Hematopoietic multipotent progenitor cell treated with erythropoietin and hydrocortisone succinate and interleukin-3 and kit ligand, for 6 days (in vitro differentiated cells): ENCODE measurements around the gene SAT1.

Source experiments
- DNase-seq: peaks from one replicate; pipeline ENCODE4 v3.0.0-alpha.2; 2015

The SAT1 gene

DNA sequence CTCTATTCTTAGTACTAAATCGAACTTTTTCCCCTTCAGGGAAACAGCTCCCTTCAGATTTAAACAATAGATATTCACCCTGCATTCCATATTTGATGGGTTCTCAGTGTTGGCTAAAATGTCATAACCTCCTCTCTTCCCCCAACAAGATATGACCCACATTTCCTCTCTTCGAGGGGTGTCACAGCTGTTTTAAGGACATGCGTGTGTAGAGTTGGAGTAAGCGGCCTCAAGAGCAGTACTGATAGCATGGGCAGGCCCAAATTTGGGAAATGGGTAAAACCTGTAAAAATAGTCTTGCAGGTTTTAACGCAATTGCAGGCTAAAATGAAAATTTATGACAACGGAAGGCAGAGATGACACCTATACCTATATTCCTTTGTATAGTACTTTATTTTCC is 28.7 kb downstream of the SAT1 start:
- no peak for DNase-seq

DNA sequence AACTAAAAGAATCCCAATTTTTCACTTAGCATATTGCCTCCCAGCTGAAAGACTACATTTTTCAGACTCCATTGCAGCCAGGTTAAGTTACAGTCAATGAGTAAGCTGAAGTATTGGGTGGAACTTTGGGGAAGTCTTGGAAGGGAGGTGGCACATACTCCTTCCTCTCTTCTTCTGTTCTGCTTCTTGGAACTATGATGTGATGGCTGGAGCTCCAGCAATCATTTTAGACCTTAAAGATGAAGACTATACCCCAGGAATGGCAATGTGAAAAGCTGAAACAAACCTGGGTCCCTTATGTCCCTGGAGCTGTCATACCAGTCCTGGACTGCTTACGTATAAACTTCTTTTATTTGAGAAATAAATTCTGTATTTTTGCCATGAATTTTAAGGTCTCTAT is 30.8 kb downstream of the SAT1 start:
- DNase-seq = no peak

DNA sequence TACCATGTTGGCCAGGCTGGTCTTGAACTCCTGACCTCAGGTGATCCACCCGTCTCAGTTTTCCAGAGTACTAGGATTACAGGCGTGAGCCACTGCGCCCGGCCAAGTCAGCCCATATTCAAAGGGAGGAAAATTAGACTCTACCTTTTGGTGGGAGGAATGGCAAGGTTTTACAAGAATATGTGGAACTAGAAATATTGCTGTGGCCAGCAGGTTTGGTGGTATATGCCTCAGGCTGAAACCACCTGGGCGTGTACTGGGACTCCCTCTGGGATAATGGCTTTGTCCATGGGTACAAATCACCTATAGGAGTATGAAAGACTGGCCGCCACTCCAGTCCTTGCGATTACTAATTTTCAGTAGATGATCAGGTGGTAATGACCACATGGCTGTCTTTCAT is 32.4 kb downstream of the SAT1 start:
- DNase-seq = no peak

DNA sequence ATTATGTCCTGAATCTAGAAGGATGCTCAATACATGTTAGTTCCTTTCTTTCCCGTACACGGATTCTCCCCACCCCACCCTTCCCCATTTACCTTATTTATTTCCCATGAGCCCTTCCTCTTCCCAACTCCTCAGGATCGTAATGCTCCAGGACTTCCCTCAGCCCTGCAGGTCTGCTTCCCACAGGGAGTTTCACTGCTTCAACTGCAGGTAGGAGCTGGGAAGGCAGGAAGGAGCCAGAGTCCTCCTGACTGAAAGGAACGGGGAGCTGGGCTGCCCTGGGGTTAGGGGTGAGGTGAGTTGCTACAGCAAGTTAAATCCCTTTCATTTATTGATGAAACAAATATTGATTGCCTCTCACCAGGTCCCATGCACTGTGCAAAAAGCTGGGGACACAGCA is 33.2 kb downstream of the SAT1 start:
- DNase-seq = no peak

DNA sequence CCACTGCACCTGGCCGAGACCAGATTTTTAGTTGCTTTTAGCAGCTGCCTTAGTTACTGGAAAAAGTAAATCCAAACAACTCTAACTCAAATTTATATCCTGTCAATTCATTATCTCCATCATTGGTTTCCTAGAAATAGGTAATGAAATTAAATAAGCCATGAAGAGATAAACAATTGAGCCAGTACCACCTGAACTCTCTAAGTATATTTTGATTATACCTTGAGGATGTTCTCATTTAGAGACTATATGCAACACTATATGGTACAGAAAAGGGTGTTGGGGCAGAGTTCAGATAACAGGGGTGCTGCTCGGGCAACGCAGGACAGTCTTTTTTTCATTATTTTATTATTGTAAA is 35.0 kb downstream of the SAT1 start:
- no peak for DNase-seq

DNA sequence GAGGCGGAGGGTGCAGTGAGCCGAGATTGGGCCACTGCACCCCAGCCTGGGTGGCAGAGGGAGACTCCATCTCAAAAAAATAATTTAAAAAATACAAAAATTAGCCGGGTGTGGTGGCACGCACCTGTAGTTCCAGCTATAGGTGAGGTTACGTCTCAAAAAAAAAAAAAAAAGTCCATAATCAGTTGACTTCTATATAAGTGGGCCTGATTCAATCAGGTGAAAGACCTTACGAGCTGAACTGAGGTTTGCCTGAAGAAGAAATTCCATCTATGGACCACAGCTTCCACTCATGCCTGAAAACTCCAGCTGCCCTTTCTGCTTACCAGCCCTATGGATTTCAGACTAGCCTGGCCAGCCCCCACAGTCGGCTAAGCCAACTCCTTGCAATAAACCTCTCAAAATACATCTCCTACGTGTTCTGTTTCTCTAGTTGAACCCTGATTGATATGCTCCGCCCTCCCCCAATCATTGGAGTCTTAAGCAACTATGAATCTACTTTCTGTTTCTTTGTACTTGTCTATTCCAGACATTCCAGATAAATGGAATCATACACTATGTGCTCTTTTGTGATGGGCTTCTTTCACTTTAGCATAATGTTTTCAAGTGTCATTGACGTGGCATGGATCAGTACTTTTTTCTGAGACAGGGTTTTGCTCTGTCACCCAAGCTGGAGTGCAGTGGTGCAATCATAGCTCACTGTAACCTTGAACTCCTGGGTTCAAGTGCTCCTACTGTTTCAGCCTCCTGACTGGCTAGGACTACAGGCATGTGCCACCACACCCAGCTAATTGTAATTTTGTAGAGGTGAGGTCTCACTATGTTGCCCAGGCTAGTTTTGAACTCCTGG is 36.6 kb downstream of the SAT1 start:
- DNase-seq = no peak

DNA sequence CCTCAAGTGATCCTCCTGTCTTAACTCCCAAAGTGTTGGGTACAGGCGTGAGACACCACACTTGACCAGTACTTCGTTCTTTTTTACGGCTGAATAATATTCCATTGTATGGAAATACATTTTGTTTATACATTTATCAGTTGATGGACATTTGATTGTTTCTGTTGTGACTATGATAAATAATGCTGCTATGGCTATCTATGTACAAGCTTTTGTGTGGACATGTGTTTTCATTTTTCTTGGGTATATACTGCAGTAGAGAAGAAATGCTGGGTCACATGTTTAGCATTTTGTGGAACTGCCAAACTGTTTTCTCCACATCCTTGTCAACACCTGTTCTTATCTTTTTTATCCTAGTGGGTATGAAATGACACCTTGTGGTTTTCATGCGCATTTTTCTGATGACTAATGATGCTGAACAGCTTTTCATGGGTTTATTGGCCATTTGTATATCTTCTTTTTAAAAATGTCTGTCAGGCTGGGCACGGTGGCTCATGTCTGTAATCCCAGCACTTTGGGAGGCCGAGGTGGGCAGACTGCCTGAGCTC is 37.3 kb downstream of the SAT1 start:
- DNase-seq = no peak

GRCh38 chrX:23821847-23822246 is 38.9 kb downstream of the SAT1 start:
- DNase-seq = no peak

- DNase-seq = no peak
These were observed 39.4 kb downstream of the SAT1 start for GRCh38 chrX:23822397-23822796.

DNA sequence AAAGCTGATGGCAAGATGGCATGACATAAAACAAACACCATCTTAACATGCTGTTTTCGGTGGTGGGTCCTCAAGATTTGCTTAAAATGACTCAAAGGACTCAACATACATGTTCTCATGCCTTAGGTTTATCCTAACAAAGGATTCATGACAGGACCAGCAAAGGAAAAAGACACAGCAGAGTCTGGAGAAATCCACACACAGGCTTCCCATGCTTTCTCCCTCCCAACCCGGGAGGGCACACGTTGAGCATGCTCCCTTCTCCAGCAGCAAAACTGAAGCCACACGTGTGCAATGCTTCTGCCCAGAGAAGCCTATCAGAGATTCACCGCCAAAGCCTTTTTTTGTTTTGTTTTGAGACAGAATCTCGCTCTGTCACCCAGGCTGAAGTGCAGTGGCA is 39.9 kb downstream of the SAT1 start:
- no peak for DNase-seq

GRCh38 chrX:23825675-23826074 is 42.7 kb downstream of the SAT1 start:
- no peak for DNase-seq

GRCh38 chrX:23826216-23826615 is 43.2 kb downstream of the SAT1 start:
- no peak for DNase-seq

GRCh38 chrX:23826653-23827052 is 43.7 kb downstream of the SAT1 start:
- DNase-seq = no peak

DNA sequence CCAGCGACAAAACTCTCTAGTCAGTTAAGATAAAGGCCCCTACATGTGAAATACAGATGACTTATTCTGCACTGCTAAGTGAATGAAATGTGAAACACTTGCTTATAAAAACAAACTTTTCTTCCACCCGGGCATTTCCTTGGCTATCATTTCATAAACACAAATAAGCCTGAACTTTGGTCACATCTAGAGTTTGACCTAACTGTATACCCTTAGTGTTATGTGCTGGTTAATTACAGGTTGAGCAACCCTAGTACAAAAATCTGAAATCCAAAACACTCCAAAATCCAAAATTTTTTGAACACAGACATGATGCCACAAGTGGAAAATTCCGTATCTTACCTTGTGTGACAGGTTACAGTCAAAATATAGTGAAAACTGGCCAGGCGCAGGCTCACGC is 45.9 kb downstream of the SAT1 start:
- DNase-seq = no peak

DNA sequence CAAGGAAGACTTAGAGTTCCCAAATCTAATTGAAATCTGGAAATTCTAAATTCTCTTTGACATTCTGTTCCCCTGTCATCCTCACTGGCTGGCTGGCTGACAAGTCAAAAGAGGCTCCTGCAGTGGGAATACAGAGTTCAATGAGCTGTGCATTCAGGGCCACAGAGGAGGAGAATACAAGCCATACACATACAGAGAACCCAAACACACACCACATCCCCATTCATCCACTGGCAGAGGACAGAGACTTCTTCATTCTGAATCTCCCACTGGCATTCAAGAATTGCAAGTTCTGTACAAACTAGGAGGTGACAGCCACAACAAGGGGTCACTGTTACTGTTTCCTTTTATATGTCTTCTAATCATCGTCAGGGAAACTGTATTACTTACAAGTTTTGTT is 49.7 kb downstream of the SAT1 start:
- no peak for DNase-seq
